GM23338 (cell line): ENCODE data around the gene CKS1B. TPM values are rescaled to one million over a fixed set of nuclear protein-coding genes. Genes with fewer than 3 reads are reported as not detected.

ENCODE experiments used
- ATAC-seq: fragments of 200-7000 bp; cut with Tn5 transposase; 3 replicates; pipeline ENCODE4 v1.9.1; 2020
- DNase-seq: peaks from one replicate; pipeline ENCODE4 v3.0.0-alpha.2; 2015; ENCODE audit warnings: low spot score
- H2AFZ ChIP-seq: fragments of 200-600 bp; sonication (generic); 2 replicates; pipeline ENCODE4 v1.8.0; 2016; ENCODE audit warnings: antibody characterized with exemption, mild to moderate bottlenecking, moderate library complexity
- H3F3A ChIP-seq: fragments of 200-600 bp; sonication (generic); replicated peaks from 2 replicates; pipeline ENCODE4 v1.8.0; 2017; ENCODE audit warnings: antibody characterized with exemption, mixed run types, low read depth
- H3K27ac ChIP-seq: fragments of 200-600 bp; sonication (generic); 2 replicates; pipeline ENCODE4 v1.6.1; 2016; ENCODE audit warnings: low read depth
- H3K27me3 ChIP-seq: fragments of 200-600 bp; sonication (generic); 2 replicates; pipeline ENCODE4 v1.8.0; 2016; ENCODE audit warnings: mild to moderate bottlenecking, mixed run types, moderate library complexity; ENCODE audit not compliant: insufficient read depth
- H3K36me3 ChIP-seq: fragments of 200-600 bp; sonication (generic); 2 replicates; pipeline ENCODE4 v1.8.0; 2016; ENCODE audit warnings: mild to moderate bottlenecking; ENCODE audit not compliant: insufficient read depth
- H3K4me1 ChIP-seq: fragments of 200-600 bp; sonication (generic); 2 replicates; pipeline ENCODE4 v1.8.0; 2016; ENCODE audit warnings: mild to moderate bottlenecking, moderate library complexity; ENCODE audit not compliant: insufficient read depth
- H3K4me2 ChIP-seq: fragments of 200-600 bp; sonication (generic); 2 replicates; pipeline ENCODE4 v1.7.1; 2017; ENCODE audit warnings: mixed run types
- H3K4me3 ChIP-seq: fragments of 200-600 bp; sonication (generic); 2 replicates; pipeline ENCODE4 v1.6.1; 2016; ENCODE audit warnings: mixed run types
- H3K79me2 ChIP-seq: fragments of 200-600 bp; sonication (generic); replicated peaks from 2 replicates; pipeline ENCODE4 v1.8.0; 2017; ENCODE audit warnings: mild to moderate bottlenecking; ENCODE audit not compliant: insufficient read depth
- H3K9me2 ChIP-seq: fragments of 200-600 bp; sonication (generic); 2 replicates; pipeline ENCODE4 v1.8.0; 2017; ENCODE audit not compliant: insufficient read depth
- H4K20me1 ChIP-seq: fragments of 200-600 bp; sonication (generic); replicated peaks from 2 replicates; pipeline ENCODE4 v1.8.0; 2017; ENCODE audit warnings: mild to moderate bottlenecking; ENCODE audit not compliant: insufficient read depth
- H3K27ac Mint-ChIP-seq: 2 replicates; pipeline ENCODE4 v1.8.0; 2020; ENCODE audit warnings: inconsistent platforms, mild to moderate bottlenecking, moderate library complexity, mixed read lengths
- H3K27me3 Mint-ChIP-seq: 3 replicates; pipeline ENCODE4 v1.8.0; 2022; ENCODE audit warnings: low read depth, mild to moderate bottlenecking, moderate library complexity, mixed read lengths, inconsistent platforms; ENCODE audit not compliant: insufficient read depth, poor library complexity
- H3K36me3 Mint-ChIP-seq: 3 replicates; pipeline ENCODE4 v1.8.0; 2021; ENCODE audit warnings: low read depth, mild to moderate bottlenecking, inconsistent platforms, moderate library complexity, mixed read lengths
- H3K4me1 Mint-ChIP-seq: 3 replicates; pipeline ENCODE4 v1.8.0; 2020; ENCODE audit warnings: mild to moderate bottlenecking, inconsistent platforms, mixed read lengths
- H3K4me3 Mint-ChIP-seq: 3 replicates; pipeline ENCODE4 v1.8.0; 2021; ENCODE audit warnings: moderate library complexity, mild to moderate bottlenecking, inconsistent platforms, mixed read lengths
- H3K9me3 Mint-ChIP-seq: 3 replicates; pipeline ENCODE4 v1.8.0; 2020; ENCODE audit warnings: moderate library complexity, mild to moderate bottlenecking, inconsistent platforms, mixed read lengths
- CREB1 ChIP-seq: fragments of 250-450 bp; sonication (Bioruptor Pico); IDR thresholded peaks from 2 replicates; pipeline ENCODE4 v1.5.0; 2020; ENCODE audit warnings: low read depth, mild to moderate bottlenecking, moderate library complexity
- EZH2 ChIP-seq: fragments of 200-600 bp; sonication (generic); IDR thresholded peaks from one replicate; pipeline ENCODE4 v1.8.0; 2017; ENCODE audit warnings: antibody characterized with exemption, mild to moderate bottlenecking, low read depth; ENCODE audit not compliant: unreplicated experiment
- EZH2phosphoT487 ChIP-seq: fragments of 200-600 bp; sonication (generic); IDR thresholded peaks from one replicate; pipeline ENCODE4 v1.8.1; 2018; ENCODE audit warnings: antibody characterized with exemption; ENCODE audit not compliant: unreplicated experiment
- JUNB ChIP-seq: IDR thresholded peaks from one replicate; pipeline ENCODE4 v1.6.1; 2016; ENCODE audit warnings: antibody characterized with exemption; ENCODE audit not compliant: unreplicated experiment
- NANOG ChIP-seq: IDR thresholded peaks from 2 replicates; pipeline ENCODE4 v1.6.1; 2016; ENCODE audit warnings: antibody characterized with exemption, borderline replicate concordance
- STAT1 ChIP-seq: IDR thresholded peaks from one replicate; pipeline ENCODE4 v1.6.1; 2016; ENCODE audit warnings: antibody characterized with exemption; ENCODE audit not compliant: unreplicated experiment
- ZNF114 ChIP-seq: fragments of 250-450 bp; sonication (Bioruptor Pico); IDR thresholded peaks from 2 replicates; pipeline ENCODE4 v1.5.0; 2020; ENCODE audit warnings: mild to moderate bottlenecking, moderate library complexity
- ZNF331 ChIP-seq: fragments of 250-450 bp; sonication (Bioruptor Pico); IDR thresholded peaks from 2 replicates; pipeline ENCODE4 v1.5.0; 2020; ENCODE audit warnings: low read depth, mild to moderate bottlenecking, moderate library complexity
- polyA plus RNA-seq: library from polyadenylated mRNA; unstranded; fragments of >200 nt; fragmentation: Nextera tagmentation; extraction: Ambion mirVana; gene quantifications from 2 replicates; pipeline ENCODE4 v1.2.1, GENCODE V29; 2016
- total RNA-seq: library from RNA; depleted of rRNA; stranded (reverse); fragments of >200 nt; shearing (Covaris generic); gene quantifications from 2 replicates; pipeline ENCODE4 v1.2.3, GENCODE V29; 2014
- TF ChIP-seq, protein P1 (sequence below): IDR thresholded peaks from 2 replicates; pipeline ENCODE4 v1.6.1; 2016; ENCODE audit warnings: antibody characterized with exemption
- TF ChIP-seq, protein P2 (sequence below), 2 experiments: fragments of 200-600 bp in 1 of 2; sonication (generic) in 1 of 2; conservative IDR thresholded peaks; 2 replicates each; pipeline versions ENCODE4 v1.5.1 to v1.6.1; 2016 to 2017; ENCODE audit warnings: antibody characterized with exemption in 2 of 2, low read depth in 2 of 2, mild to moderate bottlenecking in 2 of 2, moderate library complexity in 1 of 2
- TF ChIP-seq, protein P3 (sequence below): fragments of 250-450 bp; sonication (Bioruptor Pico); IDR thresholded peaks from 2 replicates; pipeline ENCODE4 v1.5.0; 2020; ENCODE audit warnings: mild to moderate bottlenecking, moderate library complexity

CKS1B gene
- total and polyA plus RNA-seq, 2 experiments from 2014 or later, result 296 to 617 TPM

DNA sequence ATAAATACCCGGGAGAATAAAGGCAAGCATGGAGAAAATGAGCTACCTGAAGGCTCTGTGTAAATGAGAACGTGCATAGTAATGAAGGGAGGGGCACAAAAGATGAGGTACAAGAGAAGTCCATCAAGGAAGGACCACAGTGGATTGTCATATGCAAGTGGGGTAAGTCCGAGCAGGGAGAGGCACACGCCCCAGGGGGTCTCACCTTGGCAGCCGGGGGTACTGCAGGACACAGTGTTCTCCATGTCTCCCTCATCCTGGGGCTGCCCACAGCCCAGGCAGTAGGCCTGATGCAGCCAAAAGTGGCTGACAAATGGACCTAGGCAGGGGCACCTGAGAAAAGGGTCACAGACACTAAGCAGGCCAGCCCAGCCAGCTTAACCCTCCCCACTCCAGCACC lies 49.1 kb downstream of the CKS1B start:
- TF ChIP-seq ZNF331 (no peak), ZNF114 (no peak)
- TF ChIP-seq, protein P1, sequence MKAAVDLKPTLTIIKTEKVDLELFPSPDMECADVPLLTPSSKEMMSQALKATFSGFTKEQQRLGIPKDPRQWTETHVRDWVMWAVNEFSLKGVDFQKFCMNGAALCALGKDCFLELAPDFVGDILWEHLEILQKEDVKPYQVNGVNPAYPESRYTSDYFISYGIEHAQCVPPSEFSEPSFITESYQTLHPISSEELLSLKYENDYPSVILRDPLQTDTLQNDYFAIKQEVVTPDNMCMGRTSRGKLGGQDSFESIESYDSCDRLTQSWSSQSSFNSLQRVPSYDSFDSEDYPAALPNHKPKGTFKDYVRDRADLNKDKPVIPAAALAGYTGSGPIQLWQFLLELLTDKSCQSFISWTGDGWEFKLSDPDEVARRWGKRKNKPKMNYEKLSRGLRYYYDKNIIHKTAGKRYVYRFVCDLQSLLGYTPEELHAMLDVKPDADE, result no peak
- H2AFZ ChIP-seq, result no peak overlapping the region
- H3K27ac ChIP-seq, result no peak overlapping the region
- H3K4me2 ChIP-seq, result no peak overlapping the region
- H3K36me3 ChIP-seq, result no peaks in the 10 kb centered on the region
- peaks cover under 1% of the 10 kb centered on the region; the same call in 1 of the 2 replicates for H3K4me1 ChIP-seq
- H3K4me3 ChIP-seq, result no peak overlapping the region
- H3K27me3 ChIP-seq, result no peaks in the 10 kb centered on the region
- H3K27me3 Mint-ChIP-seq, result peaks cover 22% of the 10 kb centered on the region
- H3K27ac Mint-ChIP-seq, result no peak overlapping the region
- H3K4me3 Mint-ChIP-seq, result no peak overlapping the region
- no peak for ATAC-seq
- no peaks in the 10 kb centered on the region for H3K79me2 ChIP-seq
- H4K20me1 ChIP-seq, result no peaks in the 10 kb centered on the region
- DNase-seq, result no peak
- peaks cover 23% of the 10 kb centered on the region for H3K4me1 Mint-ChIP-seq
- no peaks in the 10 kb centered on the region for H3K9me2 ChIP-seq
- H3K36me3 Mint-ChIP-seq, result peaks cover 4% of the 10 kb centered on the region; the same call in 2 of the 3 replicates
- no peaks in the 10 kb centered on the region for H3K9me3 Mint-ChIP-seq
- no peaks in the 10 kb centered on the region for H3F3A ChIP-seq

DNA sequence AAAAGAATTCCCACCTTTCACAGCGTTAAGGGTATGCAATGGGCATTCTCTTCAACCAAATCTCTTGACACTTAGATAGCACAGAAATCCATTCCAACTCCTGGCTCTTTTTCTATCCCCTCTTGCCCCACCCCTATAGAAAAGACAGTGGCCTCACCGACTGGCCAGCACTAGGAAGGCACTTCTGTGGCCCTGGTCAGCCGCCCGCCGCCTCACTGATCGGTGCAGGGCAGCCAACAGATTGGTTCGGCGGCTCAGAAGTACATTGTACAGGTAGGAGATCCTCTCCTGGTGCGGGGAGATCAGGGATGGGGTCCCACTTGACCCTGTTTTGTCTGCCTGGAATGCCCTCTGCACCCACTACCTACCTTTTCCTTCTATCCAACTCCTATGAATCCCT lies 49.8 kb downstream of the CKS1B start:
- Histone ChIP-seq H3K4me1 (no peaks in the 10 kb centered on the region; the same call in 1 of the 2 replicates), H3K4me3 (no peak overlapping the region), H3F3A (no peaks in the 10 kb centered on the region), H3K79me2 (no peaks in the 10 kb centered on the region), H3K4me2 (no peak overlapping the region), H4K20me1 (no peaks in the 10 kb centered on the region), H3K9me2 (no peaks in the 10 kb centered on the region), H2AFZ (no peak overlapping the region), H3K27ac (no peak overlapping the region), H3K36me3 (no peaks in the 10 kb centered on the region), H3K27me3 (no peaks in the 10 kb centered on the region)
- Mint-ChIP-seq H3K9me3 (no peaks in the 10 kb centered on the region), H3K27ac (no peak overlapping the region), H3K4me3 (no peak overlapping the region), H3K4me1 (peaks cover 19% of the 10 kb centered on the region), H3K27me3 (peaks cover 25% of the 10 kb centered on the region), H3K36me3 (peaks cover 3% of the 10 kb centered on the region; the same call in 2 of the 3 replicates)
- ATAC-seq (no peak), DNase-seq (no peak)
- TF ChIP-seq, protein P2, sequence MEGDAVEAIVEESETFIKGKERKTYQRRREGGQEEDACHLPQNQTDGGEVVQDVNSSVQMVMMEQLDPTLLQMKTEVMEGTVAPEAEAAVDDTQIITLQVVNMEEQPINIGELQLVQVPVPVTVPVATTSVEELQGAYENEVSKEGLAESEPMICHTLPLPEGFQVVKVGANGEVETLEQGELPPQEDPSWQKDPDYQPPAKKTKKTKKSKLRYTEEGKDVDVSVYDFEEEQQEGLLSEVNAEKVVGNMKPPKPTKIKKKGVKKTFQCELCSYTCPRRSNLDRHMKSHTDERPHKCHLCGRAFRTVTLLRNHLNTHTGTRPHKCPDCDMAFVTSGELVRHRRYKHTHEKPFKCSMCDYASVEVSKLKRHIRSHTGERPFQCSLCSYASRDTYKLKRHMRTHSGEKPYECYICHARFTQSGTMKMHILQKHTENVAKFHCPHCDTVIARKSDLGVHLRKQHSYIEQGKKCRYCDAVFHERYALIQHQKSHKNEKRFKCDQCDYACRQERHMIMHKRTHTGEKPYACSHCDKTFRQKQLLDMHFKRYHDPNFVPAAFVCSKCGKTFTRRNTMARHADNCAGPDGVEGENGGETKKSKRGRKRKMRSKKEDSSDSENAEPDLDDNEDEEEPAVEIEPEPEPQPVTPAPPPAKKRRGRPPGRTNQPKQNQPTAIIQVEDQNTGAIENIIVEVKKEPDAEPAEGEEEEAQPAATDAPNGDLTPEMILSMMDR (conservative IDR thresholded peaks at IDR 0.05; ENCODE audit: low read depth in 2 of 2), result no peak
- TF ChIP-seq NANOG, result no peak
- TF ChIP-seq CREB1 (CRISPR knock-in tag), result no peak
- TF ChIP-seq EZH2phosphoT487, result no peak
- no peak for TF ChIP-seq STAT1
- no peak for TF ChIP-seq ZNF114
- TF ChIP-seq, protein P1, result no peak
- no peak for TF ChIP-seq JUNB
- no peak for TF ChIP-seq EZH2
- TF ChIP-seq, protein P3, sequence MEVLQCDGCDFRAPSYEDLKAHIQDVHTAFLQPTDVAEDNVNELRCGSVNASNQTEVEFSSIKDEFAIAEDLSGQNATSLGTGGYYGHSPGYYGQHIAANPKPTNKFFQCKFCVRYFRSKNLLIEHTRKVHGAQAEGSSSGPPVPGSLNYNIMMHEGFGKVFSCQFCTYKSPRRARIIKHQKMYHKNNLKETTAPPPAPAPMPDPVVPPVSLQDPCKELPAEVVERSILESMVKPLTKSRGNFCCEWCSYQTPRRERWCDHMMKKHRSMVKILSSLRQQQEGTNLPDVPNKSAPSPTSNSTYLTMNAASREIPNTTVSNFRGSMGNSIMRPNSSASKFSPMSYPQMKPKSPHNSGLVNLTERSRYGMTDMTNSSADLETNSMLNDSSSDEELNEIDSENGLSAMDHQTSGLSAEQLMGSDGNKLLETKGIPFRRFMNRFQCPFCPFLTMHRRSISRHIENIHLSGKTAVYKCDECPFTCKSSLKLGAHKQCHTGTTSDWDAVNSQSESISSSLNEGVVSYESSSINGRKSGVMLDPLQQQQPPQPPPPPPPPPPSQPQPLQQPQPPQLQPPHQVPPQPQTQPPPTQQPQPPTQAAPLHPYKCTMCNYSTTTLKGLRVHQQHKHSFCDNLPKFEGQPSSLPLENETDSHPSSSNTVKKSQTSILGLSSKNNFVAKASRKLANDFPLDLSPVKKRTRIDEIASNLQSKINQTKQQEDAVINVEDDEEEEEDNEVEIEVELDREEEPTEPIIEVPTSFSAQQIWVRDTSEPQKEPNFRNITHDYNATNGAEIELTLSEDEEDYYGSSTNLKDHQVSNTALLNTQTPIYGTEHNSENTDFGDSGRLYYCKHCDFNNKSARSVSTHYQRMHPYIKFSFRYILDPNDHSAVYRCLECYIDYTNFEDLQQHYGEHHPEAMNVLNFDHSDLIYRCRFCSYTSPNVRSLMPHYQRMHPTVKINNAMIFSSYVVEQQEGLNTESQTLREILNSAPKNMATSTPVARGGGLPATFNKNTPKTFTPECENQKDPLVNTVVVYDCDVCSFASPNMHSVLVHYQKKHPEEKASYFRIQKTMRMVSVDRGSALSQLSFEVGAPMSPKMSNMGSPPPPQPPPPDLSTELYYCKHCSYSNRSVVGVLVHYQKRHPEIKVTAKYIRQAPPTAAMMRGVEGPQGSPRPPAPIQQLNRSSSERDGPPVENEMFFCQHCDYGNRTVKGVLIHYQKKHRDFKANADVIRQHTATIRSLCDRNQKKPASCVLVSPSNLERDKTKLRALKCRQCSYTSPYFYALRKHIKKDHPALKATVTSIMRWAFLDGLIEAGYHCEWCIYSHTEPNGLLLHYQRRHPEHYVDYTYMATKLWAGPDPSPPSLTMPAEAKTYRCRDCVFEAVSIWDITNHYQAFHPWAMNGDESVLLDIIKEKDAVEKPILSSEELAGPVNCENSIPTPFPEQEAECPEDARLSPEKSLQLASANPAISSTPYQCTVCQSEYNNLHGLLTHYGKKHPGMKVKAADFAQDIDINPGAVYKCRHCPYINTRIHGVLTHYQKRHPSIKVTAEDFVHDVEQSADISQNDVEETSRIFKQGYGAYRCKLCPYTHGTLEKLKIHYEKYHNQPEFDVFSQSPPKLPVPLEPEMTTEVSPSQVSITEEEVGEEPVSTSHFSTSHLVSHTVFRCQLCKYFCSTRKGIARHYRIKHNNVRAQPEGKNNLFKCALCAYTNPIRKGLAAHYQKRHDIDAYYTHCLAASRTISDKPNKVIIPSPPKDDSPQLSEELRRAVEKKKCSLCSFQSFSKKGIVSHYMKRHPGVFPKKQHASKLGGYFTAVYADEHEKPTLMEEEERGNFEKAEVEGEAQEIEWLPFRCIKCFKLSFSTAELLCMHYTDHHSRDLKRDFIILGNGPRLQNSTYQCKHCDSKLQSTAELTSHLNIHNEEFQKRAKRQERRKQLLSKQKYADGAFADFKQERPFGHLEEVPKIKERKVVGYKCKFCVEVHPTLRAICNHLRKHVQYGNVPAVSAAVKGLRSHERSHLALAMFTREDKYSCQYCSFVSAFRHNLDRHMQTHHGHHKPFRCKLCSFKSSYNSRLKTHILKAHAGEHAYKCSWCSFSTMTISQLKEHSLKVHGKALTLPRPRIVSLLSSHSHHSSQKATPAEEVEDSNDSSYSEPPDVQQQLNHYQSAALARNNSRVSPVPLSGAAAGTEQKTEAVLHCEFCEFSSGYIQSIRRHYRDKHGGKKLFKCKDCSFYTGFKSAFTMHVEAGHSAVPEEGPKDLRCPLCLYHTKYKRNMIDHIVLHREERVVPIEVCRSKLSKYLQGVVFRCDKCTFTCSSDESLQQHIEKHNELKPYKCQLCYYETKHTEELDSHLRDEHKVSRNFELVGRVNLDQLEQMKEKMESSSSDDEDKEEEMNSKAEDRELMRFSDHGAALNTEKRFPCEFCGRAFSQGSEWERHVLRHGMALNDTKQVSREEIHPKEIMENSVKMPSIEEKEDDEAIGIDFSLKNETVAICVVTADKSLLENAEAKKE (CRISPR knock-in tag), result no peak
